ENCODE results near the gene ADCK1.

DNA sequence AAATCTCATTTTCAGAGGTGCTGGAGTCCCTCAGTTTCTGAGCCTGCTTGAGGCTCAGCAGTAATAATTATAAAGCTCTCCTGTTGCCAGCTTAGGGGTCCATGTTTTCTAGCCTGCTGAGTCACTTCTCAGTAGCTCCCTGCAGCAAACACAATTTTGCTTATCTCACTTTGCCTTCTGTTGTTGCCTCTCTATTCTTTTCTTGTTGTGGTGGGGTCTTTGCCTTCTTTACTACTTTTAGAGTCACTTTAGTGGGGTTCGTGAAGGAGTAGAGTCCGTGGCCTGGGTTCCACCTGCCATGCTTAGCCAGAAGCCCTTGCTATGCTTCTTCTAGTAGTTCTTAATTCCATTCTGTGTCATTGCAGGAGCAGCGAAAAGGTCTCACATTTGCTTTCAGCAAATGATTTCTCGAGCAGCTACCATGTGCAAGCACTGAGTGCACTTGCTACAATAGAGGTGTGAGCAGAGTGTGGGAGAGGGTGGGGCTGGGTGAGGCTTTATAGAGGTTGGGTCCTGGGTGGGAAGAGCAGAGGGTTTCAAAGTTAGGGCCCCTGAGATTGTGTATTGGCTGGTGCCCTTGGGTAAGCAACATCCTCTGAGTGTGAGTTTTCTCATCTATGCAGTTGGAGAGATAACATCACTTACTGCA lies 114.3 kb downstream of the ADCK1 start:
- TF ChIP-seq POLR2AphosphoS5 (IDR thresholded peaks at IDR 0.05) (no peak), SMC3 (conservative IDR thresholded peaks at IDR 0.05; ENCODE audit: poor library complexity) (no peak), MXI1 (conservative IDR thresholded peaks at IDR 0.05; ENCODE audit: poor library complexity, severe bottlenecking) (no peak)
- TF ChIP-seq, protein P1, sequence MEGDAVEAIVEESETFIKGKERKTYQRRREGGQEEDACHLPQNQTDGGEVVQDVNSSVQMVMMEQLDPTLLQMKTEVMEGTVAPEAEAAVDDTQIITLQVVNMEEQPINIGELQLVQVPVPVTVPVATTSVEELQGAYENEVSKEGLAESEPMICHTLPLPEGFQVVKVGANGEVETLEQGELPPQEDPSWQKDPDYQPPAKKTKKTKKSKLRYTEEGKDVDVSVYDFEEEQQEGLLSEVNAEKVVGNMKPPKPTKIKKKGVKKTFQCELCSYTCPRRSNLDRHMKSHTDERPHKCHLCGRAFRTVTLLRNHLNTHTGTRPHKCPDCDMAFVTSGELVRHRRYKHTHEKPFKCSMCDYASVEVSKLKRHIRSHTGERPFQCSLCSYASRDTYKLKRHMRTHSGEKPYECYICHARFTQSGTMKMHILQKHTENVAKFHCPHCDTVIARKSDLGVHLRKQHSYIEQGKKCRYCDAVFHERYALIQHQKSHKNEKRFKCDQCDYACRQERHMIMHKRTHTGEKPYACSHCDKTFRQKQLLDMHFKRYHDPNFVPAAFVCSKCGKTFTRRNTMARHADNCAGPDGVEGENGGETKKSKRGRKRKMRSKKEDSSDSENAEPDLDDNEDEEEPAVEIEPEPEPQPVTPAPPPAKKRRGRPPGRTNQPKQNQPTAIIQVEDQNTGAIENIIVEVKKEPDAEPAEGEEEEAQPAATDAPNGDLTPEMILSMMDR (IDR thresholded peaks at IDR 0.05; ENCODE audit: poor library complexity, severe bottlenecking): no peak

Data from neural cell (in vitro differentiated cells).